HepG2 (cell line): ENCODE results near the gene ALB. TPM values are rescaled to one million over a fixed set of nuclear protein-coding genes. Genes with fewer than 3 reads are reported as not detected.

Experiments
- ARID4A ChIP-seq: sonication (generic); formaldehyde crosslinking; IDR thresholded peaks from 2 replicates; pipeline ENCODE4 v1.5.0; 2020; ENCODE audit warnings: mild to moderate bottlenecking, missing genetic modification reagents, borderline replicate concordance
- ATF2 ChIP-seq: sonication (generic); formaldehyde crosslinking; IDR thresholded peaks from 2 replicates; pipeline ENCODE4 v1.4.0; 2020; ENCODE audit warnings: missing genetic modification reagents
- BRD4 ChIP-seq: sonication (generic); formaldehyde crosslinking; IDR thresholded peaks from 2 replicates; pipeline ENCODE4 v1.4.0; 2020; ENCODE audit warnings: missing genetic modification reagents
- EED ChIP-seq: sonication (generic); formaldehyde crosslinking; IDR thresholded peaks from 2 replicates; pipeline ENCODE4 v1.5.0; 2020; ENCODE audit warnings: mild to moderate bottlenecking, missing genetic modification reagents
- MIXL1 ChIP-seq: IDR thresholded peaks from 2 replicates; pipeline ENCODE4 v1.6.1; 2016
- PLRG1 ChIP-seq: fragments of 450-650 bp; conservative IDR thresholded peaks from 2 replicates; pipeline ENCODE4 v1.6.1; 2016
- PLSCR1 ChIP-seq: sonication (generic); formaldehyde crosslinking; IDR thresholded peaks from 2 replicates; pipeline ENCODE4 v1.5.0; 2020; ENCODE audit warnings: missing genetic modification reagents, mild to moderate bottlenecking, borderline replicate concordance
- RARG ChIP-seq: sonication (generic); formaldehyde crosslinking; IDR thresholded peaks from 2 replicates; pipeline ENCODE4 v1.4.0; 2020; ENCODE audit warnings: low read depth, mild to moderate bottlenecking, missing genetic modification reagents
- REL ChIP-seq: sonication (generic); formaldehyde crosslinking; conservative IDR thresholded peaks from 2 replicates; pipeline ENCODE4 v1.8.0; 2022; ENCODE audit warnings: mild to moderate bottlenecking, missing genetic modification reagents, moderate library complexity
- SOX5 ChIP-seq: IDR thresholded peaks from 2 replicates; pipeline ENCODE4 v1.6.1; 2016; ENCODE audit warnings: borderline replicate concordance
- STAT6 ChIP-seq: sonication (generic); formaldehyde crosslinking; IDR thresholded peaks from 2 replicates; pipeline ENCODE4 v1.4.0; 2020; ENCODE audit warnings: missing genetic modification reagents, mild to moderate bottlenecking, borderline replicate concordance
- ZBTB25 ChIP-seq: IDR thresholded peaks from 2 replicates; pipeline ENCODE4 v1.6.1; 2018; ENCODE audit warnings: missing genetic modification reagents
- ZNF253 ChIP-seq: sonication (generic); formaldehyde crosslinking; IDR thresholded peaks from 2 replicates; pipeline ENCODE4 v1.8.0; 2022; ENCODE audit warnings: mild to moderate bottlenecking, missing genetic modification reagents, borderline replicate concordance
- ZNF275 ChIP-seq: sonication (generic); formaldehyde crosslinking; IDR thresholded peaks from 2 replicates; pipeline ENCODE4 v1.8.0; 2022; ENCODE audit warnings: missing genetic modification reagents, mild to moderate bottlenecking, inconsistent platforms, borderline replicate concordance
- ZNF547 ChIP-seq: sonication (generic); formaldehyde crosslinking; IDR thresholded peaks from 2 replicates; pipeline ENCODE4 v1.5.1; 2020; ENCODE audit warnings: mild to moderate bottlenecking, missing genetic modification reagents
- ZNF572 ChIP-seq: sonication (generic); formaldehyde crosslinking; IDR thresholded peaks from 2 replicates; pipeline ENCODE4 v1.5.1; 2020; ENCODE audit warnings: mild to moderate bottlenecking, missing genetic modification reagents
- ZNF616 ChIP-seq: sonication (generic); formaldehyde crosslinking; IDR thresholded peaks from 2 replicates; pipeline ENCODE4 v1.5.0; 2020; ENCODE audit warnings: low read depth, mild to moderate bottlenecking, missing genetic modification reagents
- ZNF691 ChIP-seq: sonication (generic); formaldehyde crosslinking; IDR thresholded peaks from 2 replicates; pipeline ENCODE4 v1.4.0; 2020; ENCODE audit warnings: missing genetic modification reagents, low read depth, mild to moderate bottlenecking, borderline replicate concordance
- polyA plus RNA-seq, 8 experiments: library from polyadenylated mRNA; depleted of rRNA in 3 of 8; stranded (reverse) in 7 of 8; unstranded in 1 of 8; fragments of >200 nt; fragmentation: Illumina TruSeq in 4 of 8; extraction: Trizol in 4 of 8; gene quantifications; 2 replicates each; pipeline versions ENCODE4 v1.2.1 to v1.2.3, GENCODE V29; 2011 to 2016; ENCODE audit warnings: low read depth in 4 of 8, missing spikeins in 1 of 8, mixed read lengths in 1 of 8; ENCODE audit not compliant: insufficient read depth in 1 of 8
- total RNA-seq, 5 experiments: library from RNA; depleted of rRNA; stranded (reverse); fragments of >200 nt; fragmentation: Illumina TruSeq; extraction: Trizol; gene quantifications; 2 replicates each; pipeline ENCODE4 v1.2.3, GENCODE V29; 2016; ENCODE audit warnings: low read depth in 1 of 5

The ALB gene
- total and polyA plus RNA-seq, 2 of the 13 experiments (the other 11 are each of a cell fraction or from before 2014, with no cell fraction given) = 22,259 to 22,625 TPM

- TF ChIP-seq ZNF275 (no peak), ZNF691 (CRISPR knock-in tag) (no peak), ZNF547 (CRISPR knock-in tag) (no peak), RARG (CRISPR knock-in tag) (no peak), EED (no peak), ARID4A (CRISPR knock-in tag) (no peak), BRD4 (CRISPR knock-in tag) (0 out of 2 replicates have a peak, but pooled peaks have one; percentile 35), STAT6 (CRISPR knock-in tag) (no peak), ZNF616 (CRISPR knock-in tag) (no peak), ATF2 (no peak; the same call in 1 of the 2 replicates), ZNF253 (CRISPR knock-in tag) (no peak), PLRG1 (no peak), MIXL1 (CRISPR knock-in tag) (peak; percentile 78; the same call in 1 of the 2 replicates), SOX5 (no peak), PLSCR1 (CRISPR knock-in tag) (no peak), ZNF572 (no peak), REL (CRISPR knock-in tag) (no peak), ZBTB25 (CRISPR knock-in tag) (no peak)
Measured at GRCh38 chr4:73434311-73434710, 30.2 kb downstream of the ALB start (continued).
